Neural progenitor cell (in vitro differentiated cells): ENCODE measurements around the gene TAAR1.

Experiments used
- CTCF ChIP-seq: fragments of 200-600 bp; sonication (generic); IDR thresholded peaks from 2 replicates; pipeline ENCODE4 v1.5.1; 2017; ENCODE audit warnings: antibody characterized with exemption, mild to moderate bottlenecking
- EZH2 ChIP-seq: fragments of 200-600 bp; sonication (generic); IDR thresholded peaks from 2 replicates; pipeline ENCODE4 v1.6.1; 2017; ENCODE audit warnings: antibody characterized with exemption, mild to moderate bottlenecking, moderate library complexity

GRCh38 chr6:132684272-132684671 is 25.3 kb upstream of the TAAR1 start:
- TF ChIP-seq CTCF (no peak), EZH2 (no peak)
